Left ventricle myocardium inferior (tissue), 1 donor: ENCODE data around the gene MED27. TPM values are rescaled to one million over a fixed set of nuclear protein-coding genes. Genes with fewer than 3 reads are reported as not detected.

Experiments used
- DNase-seq: peaks from one replicate; pipeline ENCODE4 v3.0.0-alpha.2; 2020
- H3K27ac ChIP-seq: fragments of 200-600 bp; replicated peaks from 2 replicates; pipeline ENCODE4 v1.8.0; 2021
- H3K27me3 ChIP-seq: fragments of 200-600 bp; 2 replicates; pipeline ENCODE4 v1.8.0; 2021; ENCODE audit warnings: low read depth
- H3K36me3 ChIP-seq: fragments of 200-600 bp; 2 replicates; pipeline ENCODE4 v1.8.0; 2021
- H3K4me1 ChIP-seq: fragments of 200-600 bp; 2 replicates; pipeline ENCODE4 v1.8.0; 2021
- H3K4me3 ChIP-seq: fragments of 200-600 bp; 2 replicates; pipeline ENCODE4 v1.8.0; 2021; ENCODE audit warnings: mild to moderate bottlenecking, moderate library complexity
- H3K9me3 ChIP-seq: fragments of 200-600 bp; replicated peaks from 2 replicates; pipeline ENCODE4 v1.8.0; 2021
- CTCF ChIP-seq: fragments of 200-600 bp; IDR thresholded peaks from 2 replicates; pipeline ENCODE4 v1.8.0; 2021; ENCODE audit warnings: antibody characterized with exemption, mild to moderate bottlenecking, borderline replicate concordance
- intact Hi-C: fragments of 100-400 bp; cut with micrococcal nuclease; formaldehyde crosslinking; loops from one replicate; pipeline ENCODE4 v1.11.0; 2022
- total RNA-seq: library from RNA; stranded (reverse); fragmentation: NEBNext Ultra II Directional; extraction: Animal tissue kit (Norgen Biotek cat#: 25700); gene quantifications from one replicate; pipeline ENCODE4 v1.2.1, GENCODE V29; 2021
- donor health status: DM: no; HTN: yes; CAD: no; lungs with severe emphysema.

Gene MED27
- total RNA-seq, 1 donor from 2014 or later, result 16.3 TPM

GRCh38 chr9:131831380-131832165, 248.1 kb downstream of the MED27 start:
- Histone ChIP-seq H3K4me3 (no peak overlapping the region), H3K9me3 (peaks cover 15% of the 10 kb centered on the region)
- TF ChIP-seq CTCF, result no peak

GRCh38 chr9:131827821-131828369, 251.8 kb downstream of the MED27 start:
- Histone ChIP-seq H3K9me3 (no peaks in the 10 kb centered on the region), H3K27me3 (peaks cover 74% of the 10 kb centered on the region), H3K4me1 (no peaks in the 10 kb centered on the region), H3K4me3 (no peak overlapping the region), H3K36me3 (no peaks in the 10 kb centered on the region), H3K27ac (no peak overlapping the region)
- intact Hi-C loops, result no loop called here
- TF ChIP-seq CTCF, result no peak
- DNase-seq, result no peak

More at GRCh38 chr9:131831380-131832165, 248.1 kb downstream of the MED27 start:
- DNase-seq, result no peak
- Histone ChIP-seq H3K36me3 (no peaks in the 10 kb centered on the region), H3K27ac (no peak overlapping the region), H3K27me3 (peaks cover 72% of the 10 kb centered on the region), H3K4me1 (no peaks in the 10 kb centered on the region)
- intact Hi-C loops, result no loop called here

- Histone ChIP-seq H3K4me1 (no peaks in the 10 kb centered on the region), H3K9me3 (no peaks in the 10 kb centered on the region), H3K36me3 (no peaks in the 10 kb centered on the region), H3K4me3 (no peak overlapping the region), H3K27ac (no peak overlapping the region), H3K27me3 (peaks cover 72% of the 10 kb centered on the region)
- no peak for DNase-seq
- intact Hi-C loops, result no loop called here
- TF ChIP-seq CTCF, result no peak
Measured at GRCh38 chr9:131826966-131827525, 252.6 kb downstream of the MED27 start.

GRCh38 chr9:131826053-131826452, 253.6 kb downstream of the MED27 start:
- Histone ChIP-seq H3K9me3 (no peaks in the 10 kb centered on the region), H3K4me3 (no peak overlapping the region), H3K4me1 (no peaks in the 10 kb centered on the region), H3K27me3 (peaks cover 68% of the 10 kb centered on the region), H3K27ac (no peak overlapping the region), H3K36me3 (no peaks in the 10 kb centered on the region)
- intact Hi-C loops, result no loop called here
- TF ChIP-seq CTCF, result no peak
- no peak for DNase-seq

- Histone ChIP-seq H3K4me3 (no peak overlapping the region), H3K9me3 (no peaks in the 10 kb centered on the region), H3K4me1 (no peaks in the 10 kb centered on the region), H3K36me3 (no peaks in the 10 kb centered on the region), H3K27me3 (peaks cover 66% of the 10 kb centered on the region), H3K27ac (no peak overlapping the region)
- TF ChIP-seq CTCF, result no peak
- intact Hi-C loops, result no loop called here
- no peak for DNase-seq
Measured at GRCh38 chr9:131824953-131825495, 254.6 kb downstream of the MED27 start.
